Lung microvascular endothelial cell (primary cell): Measurements from ENCODE around the gene NHLRC1. TPM values are rescaled to one million over a fixed set of nuclear protein-coding genes. Genes with fewer than 3 reads are reported as not detected.

Source experiments
- DNase-seq, 2 donors: peaks; one replicate each; pipeline versions ENCODE4 v3.0.0 to v3.0.0-alpha.2; 2010; ENCODE audit warnings: low read depth in 2 of 2
- total RNA-seq: library from RNA; depleted of rRNA; stranded (reverse); fragments of >200 nt; gene quantifications from 2 replicates; pipeline ENCODE4 v1.2.1, GENCODE V29; 2014

The NHLRC1 gene
- total RNA-seq, 1 donor from 2014 or later: 0.99 TPM

DNA sequence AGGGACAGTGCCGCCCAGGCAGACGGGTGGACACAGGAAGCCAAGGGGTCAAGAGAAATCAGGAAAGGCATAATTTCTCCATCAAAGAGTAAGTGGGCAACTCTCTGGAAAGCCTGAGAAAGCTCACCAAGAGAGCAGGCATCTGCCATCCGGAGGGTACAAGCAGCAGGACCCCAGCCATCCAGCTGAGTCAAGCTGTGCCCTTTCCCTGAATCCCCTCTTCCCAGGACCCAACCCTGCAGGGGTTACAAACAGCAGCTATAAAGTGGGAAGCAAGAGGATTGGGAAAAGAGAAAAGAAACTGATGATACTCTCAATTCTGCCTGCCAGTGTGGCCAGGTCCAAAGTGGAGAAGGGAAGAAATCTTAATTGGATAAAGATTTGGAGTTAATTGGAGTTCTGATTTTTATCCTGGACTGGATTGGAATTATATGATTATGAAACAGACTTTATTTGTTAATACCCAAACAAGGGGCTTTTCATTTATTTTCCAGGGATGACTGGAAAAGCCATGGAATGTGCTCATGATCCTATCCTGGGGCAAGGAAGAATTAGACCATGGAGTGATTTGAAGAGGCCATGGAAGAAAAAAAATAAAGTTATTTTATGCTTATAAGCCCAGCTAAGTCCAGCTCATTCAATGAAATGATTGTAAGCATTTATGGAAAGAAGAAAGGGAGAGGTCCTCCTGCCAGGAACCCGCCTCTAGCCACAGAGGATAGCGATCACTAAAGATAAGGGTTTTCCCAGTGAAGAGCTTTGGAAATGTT lies 34.9 kb downstream of the NHLRC1 start:
- DNase-seq: no peak

DNA sequence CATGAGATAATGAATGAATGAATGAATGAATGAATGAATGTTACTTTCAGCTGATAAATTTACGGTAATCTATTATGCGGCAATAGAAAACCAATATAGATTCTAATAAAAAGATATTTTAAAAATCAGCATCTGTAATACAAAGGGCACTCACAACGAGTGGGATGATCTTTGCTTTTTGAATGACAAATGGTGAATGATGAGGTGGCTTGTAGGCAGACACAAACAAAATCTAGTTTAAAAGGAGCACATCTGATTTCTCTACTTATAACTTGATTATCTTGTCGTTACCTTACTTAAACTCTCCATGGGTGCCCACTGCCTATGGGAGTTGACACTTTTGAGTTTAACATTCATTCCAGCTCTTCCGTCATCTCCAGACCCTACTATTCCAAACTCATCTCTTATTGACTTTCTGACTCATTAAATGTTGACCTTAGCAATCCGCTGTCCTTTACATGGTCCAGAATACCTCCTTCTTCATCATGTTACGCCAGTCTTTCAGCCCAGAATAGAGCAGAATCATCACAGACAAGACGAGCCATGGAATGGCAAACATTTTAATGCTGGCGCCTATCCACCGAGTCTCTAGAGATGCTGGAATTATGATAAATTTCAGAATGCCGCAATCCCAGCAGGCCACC lies 41.3 kb downstream of the NHLRC1 start:
- DNase-seq: no peak

DNA sequence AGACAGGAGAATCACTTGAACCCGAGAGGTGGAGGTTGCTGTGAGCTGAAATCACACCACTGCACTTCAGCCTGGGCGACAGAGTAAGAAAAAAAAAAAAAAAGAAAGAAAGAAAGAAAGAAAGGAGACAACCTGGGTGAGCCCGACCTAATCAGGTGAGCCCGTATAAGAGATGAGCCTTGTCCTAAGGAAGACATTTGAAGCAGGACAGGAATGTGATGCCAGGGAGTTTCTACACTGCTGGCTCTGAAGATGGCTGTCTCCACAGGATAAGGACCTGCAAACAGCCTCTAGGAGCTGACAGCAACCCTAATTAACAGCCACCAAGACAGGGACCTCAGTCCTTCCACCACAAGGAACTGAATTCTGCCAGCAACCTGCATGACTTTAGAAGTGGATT lies 41.9 kb downstream of the NHLRC1 start:
- DNase-seq: no peak

DNA sequence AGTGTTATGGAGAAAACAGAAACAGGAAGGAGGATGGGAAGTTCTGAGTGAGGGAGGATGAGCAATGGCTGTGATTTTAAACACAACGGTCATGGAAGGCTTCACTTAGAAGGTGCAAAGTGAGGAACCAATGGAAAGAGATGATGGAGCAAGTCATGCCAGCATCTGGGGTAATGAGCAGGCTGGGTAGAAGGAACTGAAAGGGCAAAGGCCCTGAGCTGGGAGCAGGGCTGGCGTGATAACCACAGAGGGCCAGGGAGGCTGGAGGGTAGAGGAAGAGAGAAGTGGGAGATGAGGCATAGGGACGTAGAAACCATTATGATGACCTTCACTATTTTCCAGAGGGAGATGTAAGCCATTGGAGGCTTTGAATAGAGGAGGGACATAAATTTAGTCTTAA lies 43.6 kb downstream of the NHLRC1 start:
- no peak for DNase-seq

DNA sequence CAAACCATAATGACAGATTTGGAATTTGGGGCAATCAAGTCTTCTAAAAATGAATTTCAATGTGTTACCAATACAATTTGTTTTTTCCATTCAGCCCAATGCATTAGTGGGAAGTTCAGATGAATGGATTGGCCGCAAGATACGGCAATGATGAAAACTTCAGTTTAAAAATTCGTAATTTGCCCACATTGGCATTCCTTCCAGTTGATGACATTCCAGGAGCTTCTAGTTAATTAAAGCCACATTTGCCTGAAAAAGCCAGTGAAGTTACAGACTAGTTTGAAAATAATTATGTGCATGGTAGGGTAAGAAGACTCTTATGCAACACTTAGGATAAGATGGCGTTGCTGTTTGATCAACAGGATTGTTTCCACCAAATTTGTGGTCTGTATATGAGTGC lies 46.2 kb downstream of the NHLRC1 start:
- no peak for DNase-seq

DNA sequence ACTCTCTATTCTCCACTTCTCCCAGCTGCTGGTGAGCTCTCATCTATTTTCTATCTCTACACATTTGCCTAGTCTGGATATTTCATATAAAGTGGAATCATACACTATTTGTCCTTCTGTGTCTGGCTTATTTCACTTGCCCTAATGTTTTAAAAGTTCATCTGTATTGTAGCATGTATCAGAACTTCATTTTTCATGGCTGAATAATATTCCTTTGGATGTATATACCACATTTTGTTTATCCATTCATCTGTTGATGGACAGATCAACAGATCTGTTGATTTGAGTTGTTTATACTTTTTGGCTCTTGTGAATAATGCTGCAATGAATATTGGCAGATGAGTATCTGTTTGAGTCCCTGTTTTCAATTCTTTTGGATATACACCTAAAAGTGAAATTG lies 49.6 kb downstream of the NHLRC1 start:
- no peak for DNase-seq

DNA sequence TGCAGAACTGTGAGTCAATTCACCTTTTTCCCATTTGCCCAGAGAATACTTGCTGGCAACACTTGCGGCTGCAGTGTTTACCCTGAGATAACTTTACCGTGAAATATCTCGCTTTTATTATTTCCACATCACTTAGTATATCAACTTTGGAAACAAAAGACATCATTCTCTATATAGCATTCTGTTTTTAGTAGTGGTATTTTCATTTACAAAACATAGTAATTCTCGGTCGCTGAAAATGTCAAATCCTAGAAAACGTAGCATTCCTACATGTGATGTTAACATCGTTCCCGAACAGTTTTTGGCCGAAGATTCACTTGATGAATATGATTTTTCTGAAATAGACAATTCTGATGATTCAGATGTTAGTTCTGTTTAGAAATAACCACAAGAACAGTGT lies 52.0 kb downstream of the NHLRC1 start:
- no peak for DNase-seq

Other genes starting within 250 kb of the NHLRC1 start
- gene KIF13A, start 135.0 kb downstream of the NHLRC1 start, total RNA-seq: 19.4 and 23.3 TPM in 2 replicates
- gene TPMT, start 32.4 kb upstream of the NHLRC1 start, total RNA-seq: 8.7 and 10.1 TPM in 2 replicates
- 4.1 and 6.0 TPM in 2 replicates for gene KDM1B, start 32.7 kb upstream of the NHLRC1 start, total RNA-seq
- 77.6 and 84.5 TPM in 2 replicates for gene DEK, start 141.9 kb upstream of the NHLRC1 start, total RNA-seq